ENCODE measurements around the gene DMWD. TPM values are rescaled to one million over a fixed set of nuclear protein-coding genes. Genes with fewer than 3 reads are reported as not detected.

The DMWD gene
- polyA plus RNA-seq, 1 donor = 24.4 TPM

DNA sequence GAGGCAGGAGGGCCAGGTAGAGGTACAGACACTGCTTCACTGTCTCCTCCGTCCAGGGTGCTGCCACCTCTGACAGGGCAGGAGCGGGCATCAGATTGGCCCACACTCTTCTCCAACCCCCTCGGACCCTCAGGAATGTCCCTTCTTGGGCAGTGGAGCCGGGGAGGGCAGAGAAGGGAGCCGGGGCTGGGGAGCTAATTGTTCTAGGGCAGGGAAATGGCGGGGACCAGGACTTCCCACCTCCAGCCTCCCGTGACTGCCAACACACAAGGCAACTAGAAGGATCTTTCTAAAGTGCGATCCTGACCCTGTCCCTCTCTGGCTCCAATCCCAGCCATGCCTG lies 32.6 kb upstream of the DMWD start:
- H3K36me3 ChIP-seq (ENCODE audit: control insufficient read depth, insufficient read depth, low read length) = peaks cover 91% of the 10 kb centered on the region
- no peaks in the 10 kb centered on the region for H3K27me3 ChIP-seq (ENCODE audit: control insufficient read depth, insufficient read depth, low read length)
- H3K9me3 ChIP-seq (ENCODE audit: control insufficient read depth, low read depth, low read length) = no peaks in the 10 kb centered on the region
- H3K4me3 ChIP-seq (ENCODE audit: low read length) = no peak overlapping the region
- H3K27ac ChIP-seq (ENCODE audit: low read length) = no peak overlapping the region
- WGBS (ENCODE audit: insufficient coverage, low lambda C conversion rate) = no CpG with 5 or more reads among the region's 8 CpGs
- no peaks in the 10 kb centered on the region for H3K4me1 ChIP-seq (ENCODE audit: control insufficient read depth, insufficient read depth, low read length)
- DNase-seq = no peak

DNA sequence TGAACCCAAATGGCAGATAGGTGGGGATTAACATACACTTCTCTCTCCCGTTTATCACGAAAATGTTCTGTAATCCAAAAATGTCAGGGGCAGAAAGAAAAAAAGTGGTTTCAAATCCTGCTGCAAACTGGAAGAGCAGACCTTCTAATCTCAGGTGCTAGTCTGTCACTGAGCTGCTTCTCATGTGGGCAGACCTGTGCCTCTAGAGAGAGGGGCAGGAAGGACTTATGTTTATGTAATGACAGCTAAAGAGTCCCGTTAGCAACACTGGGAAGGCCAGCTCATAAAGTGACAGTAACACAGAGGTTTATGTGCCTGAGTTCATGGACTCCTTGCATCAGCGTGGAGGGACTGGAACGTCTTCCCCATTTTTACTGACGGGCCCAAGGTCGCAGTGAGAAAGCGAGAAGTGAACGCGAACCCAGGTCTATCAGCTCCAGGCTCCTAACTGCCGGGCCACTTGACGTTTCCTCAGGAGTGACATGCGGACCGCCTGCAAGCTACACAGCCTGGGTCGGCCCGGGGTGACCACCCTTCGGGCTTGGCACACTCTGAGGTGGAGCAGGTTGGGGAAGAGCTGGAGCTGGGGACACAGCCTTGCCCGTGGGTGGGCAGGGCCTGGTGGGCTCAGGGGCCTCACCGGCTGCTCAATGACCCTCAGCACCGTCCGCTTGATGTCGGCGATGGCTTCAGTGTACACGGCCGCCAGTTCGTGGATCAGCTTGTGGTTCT lies 32.1 kb upstream of the DMWD start:
- WGBS (ENCODE audit: insufficient coverage, low lambda C conversion rate) = no CpG with 5 or more reads among the region's 26 CpGs
- no peak for DNase-seq
- no peaks in the 10 kb centered on the region for H3K27me3 ChIP-seq (ENCODE audit: control insufficient read depth, insufficient read depth, low read length)
- H3K27ac ChIP-seq (ENCODE audit: low read length) = no peak overlapping the region
- H3K9me3 ChIP-seq (ENCODE audit: control insufficient read depth, low read depth, low read length) = no peaks in the 10 kb centered on the region
- no peaks in the 10 kb centered on the region for H3K4me1 ChIP-seq (ENCODE audit: control insufficient read depth, insufficient read depth, low read length)
- no peak overlapping the region for H3K4me3 ChIP-seq (ENCODE audit: low read length)
- peaks cover 91% of the 10 kb centered on the region for H3K36me3 ChIP-seq (ENCODE audit: control insufficient read depth, insufficient read depth, low read length)

DNA sequence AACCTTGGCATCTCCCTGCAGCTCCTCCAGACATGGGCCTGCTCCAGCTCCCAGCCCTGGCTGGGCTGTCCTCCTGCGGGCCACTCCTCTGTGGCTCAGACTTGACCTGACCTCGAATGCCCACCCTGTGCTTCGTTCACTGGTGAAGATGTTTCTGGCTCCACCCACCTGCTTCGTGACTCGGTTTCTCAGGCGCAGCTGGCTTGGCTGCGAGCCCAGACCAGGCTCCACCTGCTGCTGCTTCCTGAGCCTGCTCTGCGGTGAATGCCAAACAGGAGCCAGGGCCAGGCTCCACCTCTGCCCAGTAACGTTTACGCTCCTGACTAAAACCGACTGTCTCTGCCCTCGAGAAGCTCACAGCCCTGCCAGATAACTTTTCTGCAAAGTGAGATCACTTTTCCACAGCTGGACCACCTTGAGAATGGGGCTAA lies 31.4 kb upstream of the DMWD start:
- no peak overlapping the region for H3K27ac ChIP-seq (ENCODE audit: low read length)
- no CpG with 5 or more reads among the region's 12 CpGs for WGBS (ENCODE audit: insufficient coverage, low lambda C conversion rate)

DNA sequence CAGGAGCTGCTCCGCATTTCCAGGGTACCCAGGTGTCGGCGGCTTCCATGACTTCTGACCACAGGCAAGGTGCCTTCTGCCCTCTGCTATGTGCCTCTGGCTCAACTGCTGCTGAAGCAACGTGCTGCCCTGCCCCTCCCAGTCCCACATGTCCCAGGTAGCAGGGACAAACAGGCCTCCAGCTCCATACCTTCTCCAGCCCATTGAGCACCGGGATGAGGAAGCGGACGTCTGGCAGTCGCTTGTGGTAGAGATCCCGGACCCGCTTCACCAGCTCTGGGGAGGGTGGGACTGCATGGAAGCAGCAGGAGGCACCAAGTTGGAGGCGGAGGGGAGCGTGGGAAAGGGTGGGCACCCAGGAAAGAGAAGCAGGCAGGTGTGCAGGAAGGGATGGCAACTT lies 30.5 kb upstream of the DMWD start:
- no CpG with 5 or more reads among the region's 12 CpGs for WGBS (ENCODE audit: insufficient coverage, low lambda C conversion rate)
- Histone ChIP-seq H3K27me3 (ENCODE audit: control insufficient read depth, insufficient read depth, low read length) (no peaks in the 10 kb centered on the region), H3K27ac (ENCODE audit: low read length) (no peak overlapping the region), H3K36me3 (ENCODE audit: control insufficient read depth, insufficient read depth, low read length) (peaks cover 84% of the 10 kb centered on the region), H3K4me1 (ENCODE audit: control insufficient read depth, insufficient read depth, low read length) (no peaks in the 10 kb centered on the region), H3K9me3 (ENCODE audit: control insufficient read depth, low read depth, low read length) (no peaks in the 10 kb centered on the region), H3K4me3 (ENCODE audit: low read length) (no peak overlapping the region)
- no peak for DNase-seq

More for the DNA sequence above, 31.4 kb upstream of the DMWD start:
- Histone ChIP-seq H3K9me3 (ENCODE audit: control insufficient read depth, low read depth, low read length) (no peaks in the 10 kb centered on the region), H3K4me1 (ENCODE audit: control insufficient read depth, insufficient read depth, low read length) (no peaks in the 10 kb centered on the region), H3K27me3 (ENCODE audit: control insufficient read depth, insufficient read depth, low read length) (no peaks in the 10 kb centered on the region), H3K4me3 (ENCODE audit: low read length) (no peak overlapping the region), H3K36me3 (ENCODE audit: control insufficient read depth, insufficient read depth, low read length) (peaks cover 90% of the 10 kb centered on the region)
- no peak for DNase-seq

DNA sequence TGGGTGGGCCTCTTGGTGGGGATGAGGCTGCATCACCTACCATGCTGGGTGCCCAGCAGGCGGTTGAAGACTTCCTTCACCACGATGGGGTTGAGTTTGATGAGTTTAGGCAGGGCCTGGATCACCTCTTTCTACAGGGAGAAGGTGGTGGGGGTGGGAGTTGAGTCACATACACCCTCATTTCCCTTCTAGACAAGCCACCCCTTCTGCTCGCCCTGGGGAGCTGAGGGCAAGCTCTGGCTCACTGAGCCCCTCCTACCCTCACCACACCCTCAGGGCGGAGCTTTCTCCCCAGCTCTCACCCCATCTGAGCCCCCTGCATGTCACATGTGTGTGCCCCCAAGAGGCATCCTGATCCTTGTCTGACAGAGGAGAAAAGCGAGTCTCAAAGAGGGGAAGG lies 30.1 kb upstream of the DMWD start:
- Histone ChIP-seq H3K4me3 (ENCODE audit: low read length) (no peak overlapping the region), H3K9me3 (ENCODE audit: control insufficient read depth, low read depth, low read length) (no peaks in the 10 kb centered on the region), H3K36me3 (ENCODE audit: control insufficient read depth, insufficient read depth, low read length) (peaks cover 84% of the 10 kb centered on the region), H3K27ac (ENCODE audit: low read length) (no peak overlapping the region), H3K27me3 (ENCODE audit: control insufficient read depth, insufficient read depth, low read length) (no peaks in the 10 kb centered on the region), H3K4me1 (ENCODE audit: control insufficient read depth, insufficient read depth, low read length) (no peaks in the 10 kb centered on the region)
- no CpG with 5 or more reads among the region's 5 CpGs for WGBS (ENCODE audit: insufficient coverage, low lambda C conversion rate)
- DNase-seq = no peak

DNA sequence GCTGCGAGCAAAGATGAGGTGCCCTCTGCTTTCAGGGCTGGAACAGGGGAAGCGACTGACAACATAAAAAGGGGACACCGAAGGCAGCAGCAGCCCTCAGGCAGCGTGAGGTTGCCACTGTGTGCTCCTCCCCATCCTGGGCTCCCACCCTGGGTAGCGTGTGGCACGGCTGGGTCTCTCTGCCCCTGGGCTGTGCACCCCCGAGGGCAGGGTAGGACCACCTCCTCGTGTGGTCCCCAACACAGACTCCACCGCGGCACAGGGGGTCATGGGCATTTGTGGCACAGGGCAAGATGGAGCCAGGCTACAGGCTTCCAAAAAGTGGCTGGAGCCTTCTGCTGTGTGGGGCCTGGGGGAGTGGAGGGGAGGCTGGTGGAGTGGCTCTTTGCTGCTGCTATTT lies 28.9 kb upstream of the DMWD start:
- Histone ChIP-seq H3K4me1 (ENCODE audit: control insufficient read depth, insufficient read depth, low read length) (no peaks in the 10 kb centered on the region), H3K27ac (ENCODE audit: low read length) (no peak overlapping the region), H3K4me3 (ENCODE audit: low read length) (no peak overlapping the region), H3K36me3 (ENCODE audit: control insufficient read depth, insufficient read depth, low read length) (peaks cover 75% of the 10 kb centered on the region), H3K9me3 (ENCODE audit: control insufficient read depth, low read depth, low read length) (no peaks in the 10 kb centered on the region), H3K27me3 (ENCODE audit: control insufficient read depth, insufficient read depth, low read length) (no peaks in the 10 kb centered on the region)
- no peak for DNase-seq
- no CpG with 5 or more reads among the region's 10 CpGs for WGBS (ENCODE audit: insufficient coverage, low lambda C conversion rate)

DNA sequence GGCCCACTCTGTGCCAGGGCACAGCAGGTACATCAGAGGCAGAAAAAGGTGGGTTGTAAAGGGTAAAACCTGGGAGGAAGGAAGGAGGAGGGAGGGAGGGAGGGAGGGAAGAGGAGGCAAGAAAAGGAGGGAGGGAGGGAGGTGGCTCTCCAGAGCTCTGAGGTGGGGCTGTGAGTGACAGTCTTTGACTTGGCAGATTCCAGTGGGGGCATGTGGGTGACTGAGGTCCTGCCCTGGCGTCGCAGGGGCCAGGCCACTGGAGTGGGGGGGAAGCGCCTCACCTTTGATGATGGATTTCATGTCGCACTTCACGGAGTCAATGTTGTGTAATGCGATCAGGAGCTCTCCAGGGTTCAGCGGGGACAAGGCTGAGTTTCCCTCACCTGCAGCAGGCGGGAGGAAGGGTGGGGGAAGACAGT lies 28.5 kb upstream of the DMWD start:
- Histone ChIP-seq H3K27me3 (ENCODE audit: control insufficient read depth, insufficient read depth, low read length) (no peaks in the 10 kb centered on the region), H3K4me3 (ENCODE audit: low read length) (no peak overlapping the region), H3K36me3 (ENCODE audit: control insufficient read depth, insufficient read depth, low read length) (peaks cover 70% of the 10 kb centered on the region), H3K4me1 (ENCODE audit: control insufficient read depth, insufficient read depth, low read length) (no peaks in the 10 kb centered on the region), H3K27ac (ENCODE audit: low read length) (no peak overlapping the region), H3K9me3 (ENCODE audit: control insufficient read depth, low read depth, low read length) (no peaks in the 10 kb centered on the region)
- no CpG with 5 or more reads among the region's 8 CpGs for WGBS (ENCODE audit: insufficient coverage, low lambda C conversion rate)
- no peak for DNase-seq

DNA sequence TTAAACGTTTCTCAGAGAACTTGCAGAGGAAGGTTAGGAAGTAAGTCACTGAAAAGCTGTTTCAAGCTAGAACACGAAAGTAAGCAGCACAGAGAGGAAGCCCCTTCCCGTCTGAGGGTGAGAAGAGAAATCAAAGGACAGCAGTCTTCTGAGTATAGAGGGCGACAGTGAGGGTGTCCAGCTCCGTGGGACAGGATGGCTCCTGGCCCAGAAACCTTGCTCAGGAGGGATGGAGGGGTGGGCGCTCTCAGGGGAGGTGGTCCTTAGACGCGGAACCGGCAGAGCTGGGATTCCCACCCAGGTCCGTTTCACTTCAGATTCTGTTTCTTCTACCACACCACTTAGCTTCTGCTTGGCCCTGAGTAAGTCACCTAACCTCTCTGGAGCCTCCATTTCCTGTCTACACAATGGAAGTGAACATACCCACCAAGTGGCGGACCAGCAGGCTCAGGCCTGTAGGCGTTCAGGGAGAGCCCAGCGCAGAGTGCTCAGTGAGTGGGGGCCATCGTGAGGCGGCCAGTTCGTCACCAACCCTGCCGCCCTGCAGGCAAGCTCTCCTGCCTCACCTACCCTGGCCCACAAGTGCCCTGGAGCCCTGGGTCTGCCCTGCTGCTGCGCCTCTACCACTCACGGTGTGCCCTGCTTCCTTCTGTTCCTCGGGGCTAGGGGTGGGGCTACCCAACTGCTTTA lies 27.9 kb upstream of the DMWD start:
- no peak for DNase-seq

DNA sequence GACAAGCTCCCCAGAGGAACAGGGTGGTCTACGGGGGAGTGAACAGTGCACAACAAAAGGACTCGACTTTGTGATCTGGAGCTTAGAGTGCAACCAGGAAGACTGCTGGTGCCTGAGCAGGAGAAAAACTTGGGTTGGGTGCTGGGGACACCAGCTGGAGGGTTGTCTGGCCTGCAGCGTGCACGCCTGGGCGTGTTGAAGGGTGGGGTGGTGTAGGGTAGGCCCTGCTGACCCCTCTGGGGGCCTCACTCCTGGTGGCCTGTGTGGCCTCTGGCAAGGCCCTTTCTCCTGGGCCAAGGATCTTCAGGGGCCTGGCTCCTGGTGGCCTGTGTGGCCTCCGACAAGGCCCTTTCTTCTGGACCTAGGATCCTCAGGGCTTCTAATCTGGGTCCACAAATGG lies 27.1 kb upstream of the DMWD start:
- no peak overlapping the region for H3K4me3 ChIP-seq (ENCODE audit: low read length)
- peaks cover 57% of the 10 kb centered on the region for H3K36me3 ChIP-seq (ENCODE audit: control insufficient read depth, insufficient read depth, low read length)
- WGBS (ENCODE audit: insufficient coverage, low lambda C conversion rate) = no CpG with 5 or more reads among the region's 6 CpGs

More for the DNA sequence above, 27.9 kb upstream of the DMWD start:
- no CpG with 5 or more reads among the region's 20 CpGs for WGBS (ENCODE audit: insufficient coverage, low lambda C conversion rate)
- Histone ChIP-seq H3K27me3 (ENCODE audit: control insufficient read depth, insufficient read depth, low read length) (no peaks in the 10 kb centered on the region), H3K4me1 (ENCODE audit: control insufficient read depth, insufficient read depth, low read length) (no peaks in the 10 kb centered on the region), H3K36me3 (ENCODE audit: control insufficient read depth, insufficient read depth, low read length) (peaks cover 65% of the 10 kb centered on the region), H3K27ac (ENCODE audit: low read length) (no peak overlapping the region), H3K9me3 (ENCODE audit: control insufficient read depth, low read depth, low read length) (no peaks in the 10 kb centered on the region), H3K4me3 (ENCODE audit: low read length) (no peak overlapping the region)

DNA sequence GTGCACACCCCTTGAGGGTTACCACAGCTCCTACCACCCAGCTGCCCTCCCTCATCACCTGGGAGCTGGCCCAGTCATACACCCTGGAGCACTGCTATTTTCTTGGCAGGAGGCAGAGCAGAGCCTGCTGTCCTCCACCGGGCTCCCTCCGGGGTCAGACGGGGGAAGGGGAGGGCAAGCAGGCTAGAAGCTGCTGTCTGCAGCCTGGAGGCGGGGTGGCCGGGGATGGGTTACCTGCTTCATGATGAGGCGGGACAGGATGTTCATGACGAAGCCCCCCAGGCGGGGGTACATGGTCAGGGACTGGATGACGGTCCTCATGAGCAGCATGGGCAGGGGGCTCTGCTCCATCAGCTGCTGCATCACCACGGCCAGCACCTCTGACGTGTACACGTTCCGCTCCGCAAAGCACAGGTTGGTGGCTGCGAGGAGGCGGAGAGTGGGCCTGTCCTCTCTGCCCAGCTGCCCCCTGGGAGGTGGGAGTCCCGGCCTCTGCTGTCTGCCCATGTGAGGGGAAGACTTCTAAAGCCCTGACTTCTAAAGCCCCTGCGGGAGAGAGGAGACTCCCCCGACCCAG lies 25.2 kb upstream of the DMWD start:
- H3K4me1 ChIP-seq (ENCODE audit: control insufficient read depth, insufficient read depth, low read length) = no peaks in the 10 kb centered on the region
- WGBS (ENCODE audit: insufficient coverage, low lambda C conversion rate) = no CpG with 5 or more reads among the region's 19 CpGs
- DNase-seq = no peak
- H3K4me3 ChIP-seq (ENCODE audit: low read length) = no peak overlapping the region
- H3K9me3 ChIP-seq (ENCODE audit: control insufficient read depth, low read depth, low read length) = no peaks in the 10 kb centered on the region
- H3K36me3 ChIP-seq (ENCODE audit: control insufficient read depth, insufficient read depth, low read length) = peaks cover 43% of the 10 kb centered on the region
- no peak overlapping the region for H3K27ac ChIP-seq (ENCODE audit: low read length)
- H3K27me3 ChIP-seq (ENCODE audit: control insufficient read depth, insufficient read depth, low read length) = no peaks in the 10 kb centered on the region

More for the DNA sequence above, 27.1 kb upstream of the DMWD start:
- Histone ChIP-seq H3K9me3 (ENCODE audit: control insufficient read depth, low read depth, low read length) (no peaks in the 10 kb centered on the region), H3K27me3 (ENCODE audit: control insufficient read depth, insufficient read depth, low read length) (no peaks in the 10 kb centered on the region), H3K4me1 (ENCODE audit: control insufficient read depth, insufficient read depth, low read length) (no peaks in the 10 kb centered on the region), H3K27ac (ENCODE audit: low read length) (no peak overlapping the region)
- DNase-seq = no peak

Measured in large intestine (tissue), 3 donors.